ENCODE results near the gene TSSC4. TPM values are rescaled to one million over a fixed set of nuclear protein-coding genes. Genes with fewer than 3 reads are reported as not detected.
"Not testable (repeated sequence)": the region's sequence is repeated elsewhere in the genome, so short reads cannot be mapped to it uniquely, and the experiment has no call there.

Gene TSSC4
- total RNA-seq, 3 donors from 2014 or later, result 33.9 to 58.8 (median 39.2) TPM

DNA sequence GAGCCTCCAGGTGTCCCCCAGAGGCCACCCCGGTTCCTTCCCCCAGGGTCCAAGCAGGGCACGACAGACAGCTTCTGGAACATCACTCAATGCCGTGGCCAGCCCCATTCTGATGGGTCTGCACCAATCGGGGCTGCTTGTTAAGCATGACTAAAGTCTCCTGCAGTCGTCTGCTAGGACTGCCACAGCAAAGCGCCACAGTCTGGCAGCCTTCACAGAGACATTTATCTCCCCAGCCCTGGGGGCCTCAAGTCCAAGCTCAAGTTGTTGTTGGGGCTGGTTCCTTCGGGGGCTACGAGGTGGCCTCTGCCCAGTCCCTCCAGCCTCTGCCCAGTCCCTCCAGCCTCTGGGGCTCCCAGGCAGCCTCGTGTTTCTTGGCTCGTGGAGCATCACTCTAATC, 37.4 kb upstream of the TSSC4 start:
- Histone ChIP-seq H3K4me1 (ENCODE audit: low read depth) (no peaks in the 10 kb centered on the region), H3K9me3 (no peaks in the 10 kb centered on the region), H3K4me3 (no peak overlapping the region), H3K36me3 (ENCODE audit: low read depth) (no peaks in the 10 kb centered on the region)
- ATAC-seq (no peak), DNase-seq (no peak)
- TF ChIP-seq, protein P1, sequence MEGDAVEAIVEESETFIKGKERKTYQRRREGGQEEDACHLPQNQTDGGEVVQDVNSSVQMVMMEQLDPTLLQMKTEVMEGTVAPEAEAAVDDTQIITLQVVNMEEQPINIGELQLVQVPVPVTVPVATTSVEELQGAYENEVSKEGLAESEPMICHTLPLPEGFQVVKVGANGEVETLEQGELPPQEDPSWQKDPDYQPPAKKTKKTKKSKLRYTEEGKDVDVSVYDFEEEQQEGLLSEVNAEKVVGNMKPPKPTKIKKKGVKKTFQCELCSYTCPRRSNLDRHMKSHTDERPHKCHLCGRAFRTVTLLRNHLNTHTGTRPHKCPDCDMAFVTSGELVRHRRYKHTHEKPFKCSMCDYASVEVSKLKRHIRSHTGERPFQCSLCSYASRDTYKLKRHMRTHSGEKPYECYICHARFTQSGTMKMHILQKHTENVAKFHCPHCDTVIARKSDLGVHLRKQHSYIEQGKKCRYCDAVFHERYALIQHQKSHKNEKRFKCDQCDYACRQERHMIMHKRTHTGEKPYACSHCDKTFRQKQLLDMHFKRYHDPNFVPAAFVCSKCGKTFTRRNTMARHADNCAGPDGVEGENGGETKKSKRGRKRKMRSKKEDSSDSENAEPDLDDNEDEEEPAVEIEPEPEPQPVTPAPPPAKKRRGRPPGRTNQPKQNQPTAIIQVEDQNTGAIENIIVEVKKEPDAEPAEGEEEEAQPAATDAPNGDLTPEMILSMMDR (IDR thresholded peaks at IDR 0.05), result no peak
- intact Hi-C loops (cut with DNase I, micrococcal nuclease), result loop anchor here in 1 of 2 donors (2.0 kb wide), 1 partner anchor 42 kb away; no protein-coding TSS in a partner anchor

DNA sequence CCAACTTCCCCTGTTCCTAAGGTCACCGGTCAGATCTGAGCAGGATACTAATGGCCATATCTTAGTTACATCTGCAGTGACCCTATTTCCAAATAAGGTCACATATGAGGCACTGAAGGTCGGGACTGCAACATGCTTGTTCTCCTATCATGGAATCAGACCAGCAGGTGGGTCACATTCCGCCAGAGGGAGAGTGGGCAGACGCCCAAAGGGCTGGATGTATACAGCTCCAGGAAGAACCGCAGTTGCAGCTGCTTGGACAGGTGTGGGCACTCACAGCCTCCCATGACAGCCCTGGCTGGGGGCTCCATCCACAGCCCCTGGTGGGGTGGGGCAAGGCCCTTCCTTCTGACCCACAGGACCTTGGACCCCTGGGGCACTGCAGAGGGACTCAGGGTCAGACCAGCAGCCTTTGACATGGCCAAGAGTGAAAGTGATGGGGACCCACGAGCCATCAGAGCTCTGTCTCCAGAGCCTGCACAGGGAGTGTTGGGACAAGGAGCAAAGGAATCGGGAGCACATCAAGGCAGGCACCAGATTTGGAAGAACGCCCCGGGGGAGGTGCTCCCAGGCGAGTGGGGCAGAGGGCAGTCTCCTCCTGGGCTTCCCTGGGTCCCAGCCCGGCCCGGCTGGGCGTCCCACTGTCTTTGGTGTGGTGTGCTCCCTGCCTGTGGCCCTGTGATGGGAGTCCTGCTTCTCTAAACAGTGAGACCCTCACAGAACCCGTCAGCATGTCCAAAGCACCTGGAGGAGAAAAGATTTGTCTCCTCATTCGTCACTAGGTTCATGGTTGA, 36.8 kb upstream of the TSSC4 start:
- DNase-seq (no peak), ATAC-seq (no peak)
- Histone ChIP-seq H3K4me1 (ENCODE audit: low read depth) (no peaks in the 10 kb centered on the region), H3K4me3 (no peak overlapping the region), H3K36me3 (ENCODE audit: low read depth) (no peaks in the 10 kb centered on the region), H3K9me3 (no peaks in the 10 kb centered on the region)
- intact Hi-C loops (cut with DNase I, micrococcal nuclease), result loop anchor here in 1 of 2 donors (2.0 kb wide), 1 partner anchor 43 kb away; no protein-coding TSS in a partner anchor
- TF ChIP-seq, protein P1 (IDR thresholded peaks at IDR 0.05), result no peak

DNA sequence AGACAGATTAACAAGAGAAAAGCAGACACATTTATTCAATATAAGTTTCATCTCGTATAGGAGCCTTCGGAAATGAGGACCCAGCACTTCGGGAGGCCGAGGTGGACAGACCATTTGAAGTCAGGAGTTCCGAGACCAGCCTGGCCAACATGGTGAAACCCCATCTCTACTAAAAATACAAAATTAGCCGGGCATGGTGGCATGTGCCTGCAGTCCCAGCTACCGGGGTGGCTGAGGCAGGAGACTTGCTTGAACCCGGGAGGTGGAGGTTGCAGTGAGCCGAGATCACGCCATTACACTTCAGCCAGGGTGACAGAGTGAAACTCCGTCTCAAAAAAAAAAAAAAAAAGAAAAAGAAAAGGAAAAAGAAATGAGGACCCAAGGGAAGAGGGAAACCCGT, 36.2 kb upstream of the TSSC4 start:
- H3K9me3 ChIP-seq; H3K4me1 ChIP-seq (ENCODE audit: low read depth); DNase-seq; intact Hi-C loops (cut with DNase I, micrococcal nuclease); ATAC-seq; H3K4me3 ChIP-seq; H3K36me3 ChIP-seq (ENCODE audit: low read depth): not testable (repeated sequence)

DNA sequence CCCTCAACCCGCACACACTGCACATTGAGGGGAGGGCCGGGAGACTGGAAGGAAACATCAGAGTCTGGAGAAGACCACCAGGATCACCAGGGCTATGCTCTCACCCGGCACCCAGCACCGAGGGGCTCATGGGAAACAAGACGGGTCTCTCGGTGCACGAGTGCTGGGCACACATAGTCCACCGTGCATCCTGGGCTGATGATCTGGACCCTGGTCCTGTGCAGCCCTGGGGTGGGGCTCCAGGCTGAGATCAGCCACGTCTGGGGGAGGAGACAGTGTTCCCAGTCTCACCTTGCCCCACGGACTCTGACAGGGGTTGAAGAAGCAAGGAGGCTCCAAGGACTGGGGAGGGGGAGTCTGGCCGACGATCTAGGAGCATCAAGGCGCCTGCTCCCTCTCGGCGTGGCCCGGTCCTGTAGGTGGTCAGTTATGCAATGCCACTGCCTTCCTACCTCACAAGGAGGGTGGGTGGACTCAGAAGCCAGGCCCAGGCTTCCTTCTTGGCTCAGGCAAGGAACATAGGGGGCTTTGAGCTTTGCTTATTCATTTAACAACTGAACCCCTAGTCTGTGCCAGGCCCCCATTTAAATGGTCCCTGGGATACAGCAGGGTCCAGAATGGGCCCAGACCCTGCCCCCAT, 34.9 kb upstream of the TSSC4 start:
- TF ChIP-seq, protein P1 (IDR thresholded peaks at IDR 0.05), result no peak
- no peak for DNase-seq
- ATAC-seq, result no peak
- H3K36me3 ChIP-seq (ENCODE audit: low read depth), result no peaks in the 10 kb centered on the region
- no peak overlapping the region for H3K4me3 ChIP-seq
- intact Hi-C loops (cut with DNase I, micrococcal nuclease), result no loop called here
- no peaks in the 10 kb centered on the region for H3K9me3 ChIP-seq
- H3K4me1 ChIP-seq (ENCODE audit: low read depth), result no peaks in the 10 kb centered on the region

DNA sequence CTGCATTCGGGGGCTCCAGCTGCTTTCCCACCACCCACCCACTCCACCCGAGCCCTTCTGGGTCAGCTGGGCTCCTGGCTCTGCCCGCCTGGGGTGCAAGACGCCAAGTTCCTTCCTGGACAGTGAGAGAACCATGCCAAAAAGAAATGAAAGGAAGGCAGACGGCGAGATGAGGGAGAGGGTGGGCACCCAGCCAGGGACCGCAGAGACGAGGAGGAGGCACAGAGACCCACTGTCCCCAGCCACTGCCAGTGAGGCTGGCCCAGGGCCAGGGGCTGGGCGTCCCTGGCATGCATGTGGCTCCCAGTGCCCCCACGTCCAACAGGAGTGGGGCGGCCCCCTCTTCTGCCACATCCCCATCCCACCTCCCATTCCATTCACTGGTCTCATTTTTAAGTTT, 34.3 kb upstream of the TSSC4 start:
- TF ChIP-seq, protein P1 (IDR thresholded peaks at IDR 0.05), result no peak
- intact Hi-C loops (cut with DNase I, micrococcal nuclease), result no loop called here

DNA sequence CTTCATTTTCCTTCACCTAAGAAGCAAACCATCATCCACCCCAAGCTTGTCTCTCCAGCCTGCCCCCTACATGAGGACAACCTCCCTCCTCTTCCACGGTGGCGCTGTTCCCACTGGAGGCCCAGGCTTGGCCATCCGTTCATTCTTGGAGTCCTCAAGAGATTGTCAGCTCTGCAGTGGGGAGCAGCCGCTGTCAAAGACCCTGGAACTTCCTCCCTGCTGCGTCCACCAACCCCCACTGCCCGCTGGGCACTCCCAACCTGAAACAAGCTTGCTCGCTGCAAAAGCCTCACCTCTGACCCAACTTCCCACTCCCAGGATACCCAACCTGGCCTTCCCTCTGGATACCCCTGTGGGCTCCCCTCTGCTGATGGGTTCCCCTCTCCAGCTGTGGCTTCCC, 33.8 kb upstream of the TSSC4 start:
- no peaks in the 10 kb centered on the region for H3K4me1 ChIP-seq (ENCODE audit: low read depth)
- no peaks in the 10 kb centered on the region for H3K9me3 ChIP-seq
- ATAC-seq (no peak), DNase-seq (no peak)
- intact Hi-C loops (cut with DNase I, micrococcal nuclease), result no loop called here
- TF ChIP-seq, protein P1 (IDR thresholded peaks at IDR 0.05), result no peak
- no peak overlapping the region for H3K4me3 ChIP-seq
- H3K36me3 ChIP-seq (ENCODE audit: low read depth), result no peaks in the 10 kb centered on the region

More for the DNA sequence above, 34.3 kb upstream of the TSSC4 start:
- no peaks in the 10 kb centered on the region for H3K9me3 ChIP-seq
- H3K4me3 ChIP-seq, result no peak overlapping the region
- ATAC-seq (no peak), DNase-seq (no peak)
- H3K36me3 ChIP-seq (ENCODE audit: low read depth), result no peaks in the 10 kb centered on the region
- H3K4me1 ChIP-seq (ENCODE audit: low read depth), result no peaks in the 10 kb centered on the region

Data from mucosa of descending colon (tissue), 3 donors.